DOHH2 (cell line): ENCODE measurements around the gene FETUB.

ENCODE experiments used
- H3F3A ChIP-seq: fragments of 200-600 bp; sonication (generic), shearing (Covaris generic); 2 replicates; pipeline ENCODE4 v1.6.0; 2016; ENCODE audit warnings: antibody characterized with exemption, mild to moderate bottlenecking; ENCODE audit not compliant: control insufficient read depth, insufficient read depth
- H3K27ac ChIP-seq: fragments of 200-600 bp; sonication (generic); 2 replicates; pipeline ENCODE4 v1.5.1; 2014; ENCODE audit warnings: low read depth, mild to moderate bottlenecking, low read length, moderate library complexity
- H3K27me3 ChIP-seq: fragments of 200-600 bp; sonication (generic); 2 replicates; pipeline ENCODE4 v1.6.1; 2014; ENCODE audit warnings: mild to moderate bottlenecking, low read length, mixed read lengths; ENCODE audit not compliant: control insufficient read depth
- H3K36me3 ChIP-seq: fragments of 200-600 bp; sonication (generic); 2 replicates; pipeline ENCODE4 v1.6.1; 2014; ENCODE audit warnings: mild to moderate bottlenecking, low read length, moderate library complexity, mixed read lengths; ENCODE audit not compliant: control insufficient read depth
- H3K4me1 ChIP-seq: fragments of 200-600 bp; sonication (generic); 2 replicates; pipeline ENCODE4 v1.6.1; 2014; ENCODE audit warnings: mild to moderate bottlenecking, low read length, mixed read lengths; ENCODE audit not compliant: control insufficient read depth
- H3K4me2 ChIP-seq: fragments of 200-600 bp; sonication (generic); 2 replicates; pipeline ENCODE4 v1.6.0; 2014; ENCODE audit warnings: mild to moderate bottlenecking, low read length, moderate library complexity
- H3K4me3 ChIP-seq: fragments of 200-600 bp; sonication (generic); 2 replicates; pipeline ENCODE4 v1.5.1; 2014; ENCODE audit warnings: mild to moderate bottlenecking, low read length, mixed read lengths
- H3K79me2 ChIP-seq: fragments of 200-600 bp; sonication (generic); 2 replicates; pipeline ENCODE4 v1.6.1; 2014; ENCODE audit warnings: mild to moderate bottlenecking, low read length, mixed read lengths; ENCODE audit not compliant: control insufficient read depth
- H3K9me2 ChIP-seq: fragments of 200-600 bp; sonication (generic); replicated peaks from 2 replicates; pipeline ENCODE4 v1.6.1; 2014; ENCODE audit warnings: mild to moderate bottlenecking, low read length, mixed read lengths; ENCODE audit not compliant: control insufficient read depth
- H3K9me3 ChIP-seq: fragments of 200-600 bp; sonication (generic); 2 replicates; pipeline ENCODE4 v1.6.1; 2014; ENCODE audit warnings: antibody characterized with exemption, low read length, mixed read lengths; ENCODE audit not compliant: control insufficient read depth, insufficient read depth
- H4K20me1 ChIP-seq: fragments of 200-600 bp; sonication (generic); 2 replicates; pipeline ENCODE4 v1.6.0; 2014; ENCODE audit warnings: low read depth, mild to moderate bottlenecking, antibody characterized with exemption, low read length, moderate library complexity; ENCODE audit not compliant: control insufficient read depth, insufficient read depth
- EZH2phosphoT487 ChIP-seq: fragments of 200-600 bp; sonication (generic); IDR thresholded peaks from 2 replicates; pipeline ENCODE4 v1.6.1; 2017; ENCODE audit warnings: borderline replicate concordance, mild to moderate bottlenecking, antibody characterized with exemption, low read length, moderate library complexity, mixed read lengths
- TF ChIP-seq, protein P1 (sequence below): fragments of 200-600 bp; sonication (generic); IDR thresholded peaks from one replicate; pipeline ENCODE4 v1.5.1; 2014; ENCODE audit warnings: antibody characterized with exemption, mild to moderate bottlenecking, low read depth, low read length; ENCODE audit not compliant: poor library complexity, severe bottlenecking

FETUB gene

DNA sequence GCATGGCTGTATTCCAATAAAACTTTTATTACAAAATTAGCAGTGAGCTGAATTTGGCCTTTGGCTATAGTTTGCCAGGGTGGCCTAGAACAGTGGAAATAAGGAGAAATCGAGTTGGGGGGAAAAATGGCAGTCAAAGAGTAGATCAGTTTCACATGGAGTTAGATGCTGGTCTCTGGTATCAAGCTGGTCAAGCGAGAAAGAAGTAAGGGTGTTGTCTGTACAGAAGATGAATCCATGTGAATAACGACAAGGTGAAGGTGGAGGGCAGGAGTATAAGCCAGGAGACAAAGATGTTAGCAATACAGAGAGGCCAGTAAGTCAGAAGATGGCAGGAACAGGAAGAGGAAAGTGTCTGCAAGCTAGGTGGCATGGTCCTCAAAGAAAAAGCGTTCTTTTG lies 15.6 kb upstream of the FETUB start:
- TF ChIP-seq EZH2phosphoT487 = no peak
- TF ChIP-seq, protein P1, sequence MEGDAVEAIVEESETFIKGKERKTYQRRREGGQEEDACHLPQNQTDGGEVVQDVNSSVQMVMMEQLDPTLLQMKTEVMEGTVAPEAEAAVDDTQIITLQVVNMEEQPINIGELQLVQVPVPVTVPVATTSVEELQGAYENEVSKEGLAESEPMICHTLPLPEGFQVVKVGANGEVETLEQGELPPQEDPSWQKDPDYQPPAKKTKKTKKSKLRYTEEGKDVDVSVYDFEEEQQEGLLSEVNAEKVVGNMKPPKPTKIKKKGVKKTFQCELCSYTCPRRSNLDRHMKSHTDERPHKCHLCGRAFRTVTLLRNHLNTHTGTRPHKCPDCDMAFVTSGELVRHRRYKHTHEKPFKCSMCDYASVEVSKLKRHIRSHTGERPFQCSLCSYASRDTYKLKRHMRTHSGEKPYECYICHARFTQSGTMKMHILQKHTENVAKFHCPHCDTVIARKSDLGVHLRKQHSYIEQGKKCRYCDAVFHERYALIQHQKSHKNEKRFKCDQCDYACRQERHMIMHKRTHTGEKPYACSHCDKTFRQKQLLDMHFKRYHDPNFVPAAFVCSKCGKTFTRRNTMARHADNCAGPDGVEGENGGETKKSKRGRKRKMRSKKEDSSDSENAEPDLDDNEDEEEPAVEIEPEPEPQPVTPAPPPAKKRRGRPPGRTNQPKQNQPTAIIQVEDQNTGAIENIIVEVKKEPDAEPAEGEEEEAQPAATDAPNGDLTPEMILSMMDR = no peak
- no peak overlapping the region for H3K4me2 ChIP-seq
- no peak overlapping the region for H3K27ac ChIP-seq
- no peaks in the 10 kb centered on the region for H3K9me2 ChIP-seq
- H3K9me3 ChIP-seq = no peaks in the 10 kb centered on the region
- H4K20me1 ChIP-seq = no peaks in the 10 kb centered on the region
- no peaks in the 10 kb centered on the region for H3F3A ChIP-seq
- no peak overlapping the region for H3K4me3 ChIP-seq
- no peaks in the 10 kb centered on the region for H3K4me1 ChIP-seq
- peaks cover 8% of the 10 kb centered on the region; the same call in 1 of the 2 replicates for H3K27me3 ChIP-seq
- no peaks in the 10 kb centered on the region for H3K36me3 ChIP-seq
- H3K79me2 ChIP-seq = no peaks in the 10 kb centered on the region

DNA sequence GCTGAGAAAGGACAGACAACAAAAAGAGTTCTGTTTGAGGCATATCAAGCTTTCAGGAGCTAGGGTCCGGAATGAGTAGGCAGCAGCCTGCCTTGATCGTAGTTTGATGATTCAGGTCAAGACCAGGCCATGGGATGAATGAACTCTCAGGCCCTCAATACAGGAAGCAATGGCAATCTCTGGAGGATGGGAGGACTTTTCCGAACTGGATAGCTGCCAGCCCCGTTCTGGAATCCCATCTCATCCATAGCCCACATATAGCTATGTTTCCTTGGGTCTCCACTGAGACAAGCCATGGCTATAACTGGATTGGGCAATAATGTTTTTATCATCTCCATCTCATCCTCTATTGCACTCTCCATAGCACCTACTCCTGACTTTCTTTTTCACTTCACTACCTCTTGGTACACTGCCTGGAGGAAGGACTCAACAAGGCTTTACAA lies 14.6 kb upstream of the FETUB start:
- Histone ChIP-seq H4K20me1 (no peaks in the 10 kb centered on the region), H3K79me2 (no peaks in the 10 kb centered on the region), H3K9me2 (no peaks in the 10 kb centered on the region), H3K4me1 (no peaks in the 10 kb centered on the region), H3F3A (no peaks in the 10 kb centered on the region), H3K27ac (no peak overlapping the region), H3K9me3 (no peaks in the 10 kb centered on the region), H3K4me3 (no peak overlapping the region), H3K36me3 (no peaks in the 10 kb centered on the region), H3K4me2 (no peak overlapping the region), H3K27me3 (peaks cover 8% of the 10 kb centered on the region; the same call in 1 of the 2 replicates)
- TF ChIP-seq, protein P1 = no peak
- TF ChIP-seq EZH2phosphoT487 = no peak

DNA sequence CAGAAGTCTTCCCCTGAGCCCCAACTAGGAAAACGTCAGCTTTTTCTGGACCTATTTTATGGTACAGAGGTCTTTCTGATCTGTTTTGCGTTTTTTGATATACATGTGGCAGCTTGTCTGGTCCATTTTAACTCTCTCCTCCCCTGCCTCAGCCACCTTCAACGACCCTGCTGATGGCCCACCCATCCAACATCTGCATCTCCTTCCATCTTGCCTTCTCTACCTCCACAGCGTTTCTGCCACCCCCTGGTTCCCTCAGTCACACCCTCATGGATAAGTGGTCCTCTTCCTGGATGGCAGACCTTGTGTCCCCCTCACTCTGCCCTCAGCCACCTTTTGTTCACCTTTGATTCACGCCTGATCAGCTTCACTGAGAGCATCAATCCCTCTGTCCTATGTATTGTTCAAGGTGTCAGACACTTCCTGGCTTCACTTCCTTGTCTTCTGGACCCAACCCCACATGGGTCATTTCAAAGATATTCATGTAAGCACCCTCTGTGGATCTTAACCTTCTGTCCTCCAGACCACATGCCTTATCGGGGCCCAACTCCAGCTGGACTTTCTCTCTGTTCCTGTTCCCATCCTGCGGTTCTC lies 13.8 kb upstream of the FETUB start:
- Histone ChIP-seq H4K20me1 (no peaks in the 10 kb centered on the region), H3F3A (no peaks in the 10 kb centered on the region), H3K9me3 (no peaks in the 10 kb centered on the region), H3K36me3 (no peaks in the 10 kb centered on the region), H3K9me2 (no peaks in the 10 kb centered on the region), H3K79me2 (no peaks in the 10 kb centered on the region), H3K27ac (no peak overlapping the region), H3K4me1 (no peaks in the 10 kb centered on the region), H3K4me2 (no peak overlapping the region), H3K4me3 (no peak overlapping the region), H3K27me3 (peaks cover 8% of the 10 kb centered on the region; the same call in 1 of the 2 replicates)
- TF ChIP-seq EZH2phosphoT487 = no peak
- TF ChIP-seq, protein P1 = no peak
